CD8-positive, alpha-beta memory T cell (primary cell): ENCODE results near the gene AFMID. TPM values are rescaled to one million over a fixed set of nuclear protein-coding genes. Genes with fewer than 3 reads are reported as not detected.

ENCODE experiments used
- CTCF ChIA-PET: fragments of 350-600 bp; sonication (Branson Sonifier 250); formaldehyde crosslinking; loops from one replicate; lab custom pipeline; 2021; ENCODE audit warnings: antibody characterized with exemption; lab: Charles Lee
- POLR2A ChIA-PET: fragments of 350-600 bp; sonication (Branson Sonifier 250); formaldehyde crosslinking; loops from one replicate; lab custom pipeline; 2021; ENCODE audit warnings: antibody characterized with exemption; lab: Charles Lee
- DNase-seq, 5 donors: peaks; one replicate each; pipeline versions ENCODE4 v3.0.0 to v3.0.0-alpha.2; 2020 to 2022; ENCODE audit warnings: mixed read lengths in 1 of 5
- H3K27ac ChIP-seq: one replicate; pipeline ENCODE4 v1.7.0; 2013; ENCODE audit warnings: low read depth, mild to moderate bottlenecking, low read length, moderate library complexity
- H3K27me3 ChIP-seq: 2 replicates; pipeline ENCODE4 v1.7.0; 2013; ENCODE audit warnings: low read length, mild to moderate bottlenecking; ENCODE audit not compliant: insufficient read depth, poor library complexity, severe bottlenecking
- H3K36me3 ChIP-seq: 2 replicates; pipeline ENCODE4 v1.7.0; 2013; ENCODE audit warnings: mild to moderate bottlenecking, low read length, moderate library complexity; ENCODE audit not compliant: insufficient read depth
- H3K4me1 ChIP-seq: 2 replicates; pipeline ENCODE4 v1.7.0; 2013; ENCODE audit warnings: mild to moderate bottlenecking, low read length, moderate library complexity; ENCODE audit not compliant: insufficient read depth
- H3K4me3 ChIP-seq: 2 replicates; pipeline ENCODE4 v1.7.0; 2013; ENCODE audit warnings: mild to moderate bottlenecking, low read length
- H3K9me3 ChIP-seq: 2 replicates; pipeline ENCODE4 v1.7.0; 2013; ENCODE audit warnings: mild to moderate bottlenecking, low read length
- H3K27ac Mint-ChIP-seq, 8 donors: one replicate each; pipeline ENCODE4 v1.8.0; 2020 to 2021; ENCODE audit warnings: mixed read lengths in 8 of 8, mild to moderate bottlenecking in 6 of 8, inconsistent platforms in 3 of 8, moderate library complexity in 3 of 8
- H3K27me3 Mint-ChIP-seq, 2 donors: one replicate each; pipeline ENCODE4 v1.8.0; 2020 to 2021; ENCODE audit warnings: mixed read lengths in 2 of 2, mild to moderate bottlenecking in 1 of 2, moderate library complexity in 1 of 2
- H3K36me3 Mint-ChIP-seq, 3 donors: one replicate each; pipeline ENCODE4 v1.8.0; 2020 to 2021; ENCODE audit warnings: mixed read lengths in 3 of 3, inconsistent platforms in 1 of 3, mild to moderate bottlenecking in 1 of 3
- H3K4me1 Mint-ChIP-seq, 3 donors: one replicate each; pipeline ENCODE4 v1.8.0; 2020 to 2021; ENCODE audit warnings: mixed read lengths in 3 of 3, inconsistent platforms in 1 of 3, mild to moderate bottlenecking in 1 of 3
- H3K4me3 Mint-ChIP-seq, 7 donors: one replicate each; pipeline ENCODE4 v1.8.0; 2020 to 2021; ENCODE audit warnings: mixed read lengths in 7 of 7, mild to moderate bottlenecking in 6 of 7, moderate library complexity in 4 of 7, inconsistent platforms in 2 of 7
- H3K9me3 Mint-ChIP-seq, 5 donors: one replicate each; pipeline ENCODE4 v1.8.0; 2020 to 2022; ENCODE audit warnings: mixed read lengths in 5 of 5, mild to moderate bottlenecking in 3 of 5, moderate library complexity in 2 of 5, inconsistent platforms in 1 of 5
- polyA plus RNA-seq: library from polyadenylated mRNA; unstranded; fragments of 300-500 nt; fragmentation: Illumina TruSeq; gene quantifications from one replicate; pipeline ENCODE4 v1.2.3, GENCODE V29; 2021
- total RNA-seq, 2 experiments: library from RNA; stranded (reverse); gene quantifications; one replicate each; pipeline ENCODE4 v1.2.3, GENCODE V29; 2021

The AFMID gene
- total and polyA plus RNA-seq, 3 experiments from 2014 or later: 1.4 to 30.2 (median 24.7) TPM

GRCh38 chr17:78206298-78206697, 19.1 kb downstream of the AFMID start:
- POLR2A ChIA-PET: no interaction called here

GRCh38 chr17:78208486-78208885, 21.3 kb downstream of the AFMID start:
- H3K9me3 Mint-ChIP-seq: no peaks in the 10 kb centered on the region
- no peaks in the 10 kb centered on the region for H3K9me3 ChIP-seq
- H3K4me3 Mint-ChIP-seq: no peak overlapping the region
- H3K4me1 Mint-ChIP-seq: no peaks in the 10 kb centered on the region
- H3K27ac Mint-ChIP-seq: no peak overlapping the region
- DNase-seq: no peak
- H3K27ac ChIP-seq: no peak overlapping the region
- H3K27me3 ChIP-seq: no peaks in the 10 kb centered on the region
- no peaks in the 10 kb centered on the region for H3K4me1 ChIP-seq
- ChIA-PET CTCF (no interaction called here), POLR2A (no interaction called here)
- H3K4me3 ChIP-seq: no peak overlapping the region
- H3K27me3 Mint-ChIP-seq: peaks cover 0 to 2% of the 10 kb centered on the region in 2 donors
- no peaks in the 10 kb centered on the region for H3K36me3 Mint-ChIP-seq
- H3K36me3 ChIP-seq: no peaks in the 10 kb centered on the region

More at GRCh38 chr17:78206298-78206697, 19.1 kb downstream of the AFMID start:
- H3K27ac Mint-ChIP-seq: no peak overlapping the region
- Histone ChIP-seq H3K27ac (no peak overlapping the region), H3K27me3 (no peaks in the 10 kb centered on the region), H3K4me3 (no peak overlapping the region), H3K4me1 (no peaks in the 10 kb centered on the region), H3K9me3 (no peaks in the 10 kb centered on the region), H3K36me3 (no peaks in the 10 kb centered on the region)
- CTCF ChIA-PET: interaction anchor here (0.7 kb wide), 1 partner anchor 239 kb away, joined by 3 read pairs; no protein-coding TSS in a partner anchor
- H3K9me3 Mint-ChIP-seq: no peaks in the 10 kb centered on the region
- H3K4me3 Mint-ChIP-seq: no peak overlapping the region
- no peaks in the 10 kb centered on the region for H3K36me3 Mint-ChIP-seq
- no peak for DNase-seq
- peaks cover 0 to 2% of the 10 kb centered on the region in 2 donors for H3K27me3 Mint-ChIP-seq
- no peaks in the 10 kb centered on the region for H3K4me1 Mint-ChIP-seq

DNA sequence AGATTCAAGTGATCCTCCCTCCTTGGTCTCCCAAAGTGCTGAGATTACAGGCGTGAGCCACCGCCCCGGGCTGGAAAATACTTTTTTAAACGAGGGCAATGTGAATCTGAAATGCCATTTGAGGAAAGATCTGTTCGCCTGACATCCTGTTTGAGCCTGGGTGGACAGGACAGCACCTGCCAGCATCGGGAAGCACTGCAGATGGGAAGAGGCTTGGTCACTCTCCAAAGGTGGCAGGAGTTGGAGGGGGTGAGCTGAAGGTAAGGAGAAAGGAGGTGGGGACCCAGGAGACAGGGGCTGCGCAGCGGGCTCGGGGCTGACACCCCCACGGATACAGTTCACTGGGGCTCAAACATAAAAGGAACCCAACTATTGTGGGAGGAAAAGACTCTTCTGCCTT, 22.9 kb downstream of the AFMID start:
- Mint-ChIP-seq H3K9me3 (no peaks in the 10 kb centered on the region), H3K36me3 (no peaks in the 10 kb centered on the region), H3K27ac (no peak overlapping the region), H3K27me3 (peaks cover 0 to 2% of the 10 kb centered on the region in 2 donors), H3K4me3 (no peak overlapping the region), H3K4me1 (peaks cover 2 to 10% (median 5%) of the 10 kb centered on the region in 3 donors)
- Histone ChIP-seq H3K36me3 (no peaks in the 10 kb centered on the region), H3K9me3 (no peaks in the 10 kb centered on the region), H3K4me3 (no peak overlapping the region), H3K27ac (no peak overlapping the region), H3K27me3 (no peaks in the 10 kb centered on the region), H3K4me1 (peaks cover 6% of the 10 kb centered on the region)
- ChIA-PET CTCF (no interaction called here), POLR2A (interaction anchor here (1.0 kb wide), 1 partner anchor 15 kb away, joined by 3 read pairs; no protein-coding TSS in a partner anchor)
- DNase-seq: no peak

DNA sequence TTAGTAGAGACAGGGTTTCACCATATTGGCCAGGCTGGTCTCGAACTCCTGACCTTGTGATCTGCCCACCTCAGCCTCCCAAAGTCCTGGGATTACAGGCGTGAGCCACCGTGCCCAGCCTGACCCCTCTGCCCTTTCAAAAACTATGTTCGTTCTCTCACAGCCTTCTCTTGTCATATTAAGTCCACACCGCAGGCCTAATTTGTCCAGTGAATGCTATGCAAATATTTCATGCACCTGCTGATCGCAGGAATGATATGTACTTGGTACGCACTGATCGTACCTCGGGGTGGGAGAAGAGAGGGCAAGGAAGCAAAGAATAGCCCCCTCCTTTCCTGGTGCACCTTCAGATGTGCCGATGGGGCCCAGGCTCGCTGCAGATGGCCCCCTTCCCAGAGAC, 23.9 kb downstream of the AFMID start:
- no peaks in the 10 kb centered on the region for H3K9me3 ChIP-seq
- no peaks in the 10 kb centered on the region for H3K36me3 Mint-ChIP-seq
- H3K36me3 ChIP-seq: no peaks in the 10 kb centered on the region
- H3K4me1 ChIP-seq: peaks cover 6% of the 10 kb centered on the region
- H3K4me3 ChIP-seq: no peak overlapping the region
- no peak for DNase-seq
- no peak overlapping the region for H3K27ac ChIP-seq
- no peak overlapping the region for H3K27ac Mint-ChIP-seq
- no peak overlapping the region for H3K4me3 Mint-ChIP-seq
- no peaks in the 10 kb centered on the region for H3K9me3 Mint-ChIP-seq
- H3K27me3 ChIP-seq: no peaks in the 10 kb centered on the region
- ChIA-PET POLR2A (no interaction called here), CTCF (no interaction called here)
- H3K4me1 Mint-ChIP-seq: peaks cover 2 to 10% (median 5%) of the 10 kb centered on the region in 3 donors
- H3K27me3 Mint-ChIP-seq: peaks cover 0 to 2% of the 10 kb centered on the region in 2 donors

DNA sequence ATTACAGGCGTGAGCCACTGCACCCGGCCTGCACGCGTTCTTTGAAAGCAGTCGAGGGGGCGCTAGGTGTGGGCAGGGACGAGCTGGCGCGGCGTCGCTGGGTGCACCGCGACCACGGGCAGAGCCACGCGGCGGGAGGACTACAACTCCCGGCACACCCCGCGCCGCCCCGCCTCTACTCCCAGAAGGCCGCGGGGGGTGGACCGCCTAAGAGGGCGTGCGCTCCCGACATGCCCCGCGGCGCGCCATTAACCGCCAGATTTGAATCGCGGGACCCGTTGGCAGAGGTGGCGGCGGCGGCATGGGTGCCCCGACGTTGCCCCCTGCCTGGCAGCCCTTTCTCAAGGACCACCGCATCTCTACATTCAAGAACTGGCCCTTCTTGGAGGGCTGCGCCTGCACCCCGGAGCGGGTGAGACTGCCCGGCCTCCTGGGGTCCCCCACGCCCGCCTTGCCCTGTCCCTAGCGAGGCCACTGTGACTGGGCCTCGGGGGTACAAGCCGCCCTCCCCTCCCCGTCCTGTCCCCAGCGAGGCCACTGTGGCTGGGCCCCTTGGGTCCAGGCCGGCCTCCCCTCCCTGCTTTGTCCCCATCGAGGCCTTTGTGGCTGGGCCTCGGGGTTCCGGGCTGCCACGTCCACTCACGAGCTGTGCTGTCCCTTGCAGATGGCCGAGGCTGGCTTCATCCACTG, 27.0 kb downstream of the AFMID start, which contains the start of gene BIRC5:
BIRC5 (plus strand) TSS at position 238 of the 690 bp plus-strand sequence; CDS start at position 302, 64 bp downstream.
- peak within 1 kb of the TSS; percentile 42 to 77 (median 72) for H3K4me3 Mint-ChIP-seq

GRCh38 chr17:78214706-78215061, 27.5 kb downstream of the AFMID start:
- Mint-ChIP-seq H3K36me3 (no peaks in the 10 kb centered on the region), H3K27ac (no peak overlapping the region), H3K4me3 (peak overlapping the region; percentile 42 to 77 (median 68)), H3K27me3 (no peaks in the 10 kb centered on the region), H3K4me1 (peaks cover 2 to 10% (median 5%) of the 10 kb centered on the region in 3 donors), H3K9me3 (no peaks in the 10 kb centered on the region)
- no peak for DNase-seq
- POLR2A ChIA-PET: interaction anchor here (1.0 kb wide), 1 partner anchor 93 kb away, joined by 4 read pairs; no protein-coding TSS in a partner anchor
- CTCF ChIA-PET: no interaction called here
- Histone ChIP-seq H3K4me3 (peak overlapping the region; percentile 53), H3K4me1 (peaks cover 6% of the 10 kb centered on the region), H3K36me3 (no peaks in the 10 kb centered on the region), H3K27ac (peak overlapping the region; percentile 59), H3K27me3 (no peaks in the 10 kb centered on the region), H3K9me3 (no peaks in the 10 kb centered on the region)

More for the DNA sequence above, 27.0 kb downstream of the AFMID start, which contains the start of gene BIRC5:
- H3K36me3 Mint-ChIP-seq: no peaks in the 10 kb centered on the region
- H3K9me3 Mint-ChIP-seq: no peaks in the 10 kb centered on the region
- H3K4me3 ChIP-seq: peak within 1 kb of the TSS; percentile 53
- no peaks in the 10 kb centered on the region for H3K27me3 Mint-ChIP-seq
- peaks cover 6% of the 10 kb centered on the region for H3K4me1 ChIP-seq
- peak; percentile 83 to 90 (median 86) for DNase-seq
- H3K9me3 ChIP-seq: no peaks in the 10 kb centered on the region
- ChIA-PET CTCF (interaction anchor here (0.9 kb wide), 1 partner anchor 37 kb away, joined by 4 read pairs; no protein-coding TSS in a partner anchor), POLR2A (interaction anchor here (0.6 to 1.0 kb wide), 2 partner anchors 93 to 98 kb away, joined by 4 to 6 read pairs; no protein-coding TSS in a partner anchor)
- peak within 1 kb of the TSS in 2 of 8 donors; percentile 36 to 63 for H3K27ac Mint-ChIP-seq
- peak within 1 kb of the TSS; percentile 59 for H3K27ac ChIP-seq
- H3K4me1 Mint-ChIP-seq: peaks cover 2 to 10% (median 5%) of the 10 kb centered on the region in 3 donors
- no peaks in the 10 kb centered on the region for H3K36me3 ChIP-seq
- H3K27me3 ChIP-seq: no peaks in the 10 kb centered on the region

- Histone ChIP-seq H3K9me3 (no peaks in the 10 kb centered on the region), H3K27ac (no peak overlapping the region), H3K4me3 (no peak overlapping the region), H3K4me1 (peaks cover 7% of the 10 kb centered on the region), H3K27me3 (no peaks in the 10 kb centered on the region), H3K36me3 (no peaks in the 10 kb centered on the region)
- ChIA-PET POLR2A (no interaction called here), CTCF (interaction anchor here (1.6 kb wide), 1 partner anchor 43 kb away, joined by 3 read pairs; no protein-coding TSS in a partner anchor)
- Mint-ChIP-seq H3K27me3 (no peaks in the 10 kb centered on the region), H3K27ac (peak overlapping the region in 3 of 8 donors; percentile 23 to 81 (median 42)), H3K9me3 (no peaks in the 10 kb centered on the region), H3K4me1 (peaks cover under 1 to 3% (median 3%) of the 10 kb centered on the region in 3 donors), H3K36me3 (no peaks in the 10 kb centered on the region), H3K4me3 (no peak overlapping the region)
- no peak for DNase-seq
Measured at GRCh38 chr17:78219396-78220150, 32.4 kb downstream of the AFMID start.
